Measurements from ENCODE around the gene COASY.
"Not testable (repeated sequence)": the region's sequence is repeated elsewhere in the genome, so short reads cannot be mapped to it uniquely, and the experiment has no call there.

The COASY gene

DNA sequence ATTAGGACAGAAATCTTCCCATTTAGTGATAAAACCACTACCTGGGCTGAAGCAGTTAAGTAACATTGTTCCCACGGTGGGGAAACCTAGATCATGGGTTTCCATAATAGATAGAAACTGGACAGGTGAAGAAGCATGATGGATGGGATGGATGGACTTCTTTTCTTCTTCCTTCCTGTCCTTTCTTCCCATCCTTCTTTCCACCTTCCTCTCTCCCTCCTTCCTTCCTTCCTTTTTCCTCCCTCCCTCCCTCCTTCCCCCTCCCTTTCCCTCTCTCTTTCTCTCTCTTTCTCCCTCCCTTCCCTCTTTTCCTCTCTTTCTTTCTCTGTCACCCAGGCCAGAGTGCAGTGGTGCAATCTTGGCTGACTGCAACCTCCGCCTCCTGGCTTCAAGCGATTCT, 12.5 kb downstream of the COASY start:
- ATAC-seq: no peak

- ATAC-seq: peak in 1 of 2 donors; percentile 1
Observed at GRCh38 chr17:42577140-42577531, 15.2 kb downstream of the COASY start.

DNA sequence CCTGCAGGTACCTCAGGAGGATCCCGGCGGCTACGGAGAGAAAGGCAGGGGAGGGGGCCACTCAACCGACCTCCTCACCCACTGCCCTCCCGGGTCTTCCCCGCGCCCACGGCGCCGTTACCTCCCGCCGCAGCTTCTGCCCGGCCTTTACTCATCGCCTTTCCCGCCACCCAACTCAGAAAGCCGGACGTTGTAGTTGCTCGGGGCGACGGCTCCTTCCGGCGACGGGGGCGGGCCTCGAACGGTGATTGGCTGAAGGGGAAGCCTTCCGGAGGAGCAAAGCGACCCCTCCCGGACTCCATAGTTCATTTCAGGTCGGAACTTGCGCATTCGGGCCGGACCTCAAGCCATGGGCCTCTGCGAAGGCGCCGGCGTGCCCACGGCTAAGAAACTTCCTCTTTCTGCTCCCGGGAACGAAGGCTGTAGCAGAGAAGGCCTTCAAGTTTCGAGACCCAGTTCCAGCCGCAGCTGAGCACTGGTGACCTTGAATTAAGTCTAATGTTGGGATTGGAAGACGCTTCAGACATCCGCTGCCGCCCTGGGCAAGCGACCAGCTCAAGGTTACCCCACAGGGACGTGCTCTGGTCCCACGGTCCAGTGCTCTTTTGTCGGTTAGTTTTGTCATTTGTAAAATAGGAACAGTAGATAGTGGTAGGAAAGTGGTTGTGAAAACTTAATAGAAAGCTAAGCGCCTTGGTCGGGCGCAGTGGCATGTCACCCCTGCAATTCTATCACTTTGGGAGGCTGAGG, 15.8 kb downstream of the COASY start, which contains the start of gene PSMC3IP:
Gene PSMC3IP, minus strand, starts transcription at position 198 of the 750 bp plus-strand sequence. Its CDS starts 43 bp downstream, at position 155.
- peak; percentile 92 to 94 for ATAC-seq

DNA sequence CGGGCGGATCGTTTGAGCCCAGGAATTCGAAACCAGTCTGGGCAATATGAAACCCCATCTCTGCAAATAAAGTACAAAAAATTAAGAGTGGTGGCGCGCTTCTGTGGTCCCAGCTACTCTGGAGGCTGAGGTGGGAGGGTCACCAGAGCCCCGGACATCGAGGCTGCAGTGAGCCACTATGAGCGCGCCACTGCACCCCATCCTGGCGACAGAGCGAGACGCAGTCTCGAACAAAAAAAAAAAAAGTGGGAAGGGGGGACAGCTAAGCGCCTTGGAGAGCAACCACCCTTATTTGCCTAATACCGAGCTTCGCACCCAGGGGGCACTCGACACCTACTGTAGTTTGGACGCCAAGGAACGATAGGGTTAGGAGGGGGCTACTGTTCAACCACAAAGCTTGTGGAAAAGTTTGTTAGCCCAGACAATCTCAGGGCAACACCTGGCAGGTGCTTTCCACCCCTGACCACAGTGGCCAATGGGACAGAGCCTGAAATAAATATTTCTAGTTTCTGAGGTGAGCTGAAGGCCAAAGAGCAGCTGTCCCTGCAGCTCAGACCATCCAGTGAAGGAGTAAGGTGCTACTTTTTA, 16.4 kb downstream of the COASY start:
- ATAC-seq: peak; percentile 54

DNA sequence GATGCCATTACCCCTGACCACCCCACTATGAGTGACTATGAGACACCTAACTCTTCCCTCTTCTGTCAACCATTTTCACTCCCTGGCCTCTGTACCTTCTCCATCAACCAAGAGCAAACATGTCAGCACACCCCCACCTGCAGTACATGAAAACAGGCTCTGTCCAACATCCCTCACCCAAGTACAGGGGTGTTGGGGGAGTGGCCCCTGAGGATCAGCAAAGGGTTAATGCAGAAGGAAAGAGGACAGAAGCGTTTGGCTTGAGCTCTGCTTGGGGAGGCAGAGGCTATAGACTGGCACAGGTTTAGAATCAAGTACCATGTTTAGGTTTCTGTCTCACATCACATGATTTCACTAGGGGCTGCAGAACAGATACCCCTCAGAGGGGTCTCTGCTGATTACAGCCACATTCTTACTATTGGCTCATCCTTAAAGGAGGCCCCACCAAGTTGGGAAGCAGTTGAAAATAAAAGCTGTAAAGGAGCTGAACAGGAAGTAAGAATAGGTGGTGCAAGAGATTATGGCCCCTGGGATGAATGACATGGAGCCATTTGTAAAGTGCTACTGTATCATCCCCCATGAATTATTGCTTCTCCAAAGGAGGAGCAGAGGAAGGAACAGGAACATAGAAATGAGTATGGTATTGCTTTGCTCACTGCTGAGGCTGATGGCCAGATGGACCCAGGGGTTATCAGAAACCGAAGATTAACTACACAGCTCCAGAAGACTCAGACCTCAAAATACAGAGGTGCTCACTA, 18.0 kb downstream of the COASY start:
- ATAC-seq: no peak

DNA sequence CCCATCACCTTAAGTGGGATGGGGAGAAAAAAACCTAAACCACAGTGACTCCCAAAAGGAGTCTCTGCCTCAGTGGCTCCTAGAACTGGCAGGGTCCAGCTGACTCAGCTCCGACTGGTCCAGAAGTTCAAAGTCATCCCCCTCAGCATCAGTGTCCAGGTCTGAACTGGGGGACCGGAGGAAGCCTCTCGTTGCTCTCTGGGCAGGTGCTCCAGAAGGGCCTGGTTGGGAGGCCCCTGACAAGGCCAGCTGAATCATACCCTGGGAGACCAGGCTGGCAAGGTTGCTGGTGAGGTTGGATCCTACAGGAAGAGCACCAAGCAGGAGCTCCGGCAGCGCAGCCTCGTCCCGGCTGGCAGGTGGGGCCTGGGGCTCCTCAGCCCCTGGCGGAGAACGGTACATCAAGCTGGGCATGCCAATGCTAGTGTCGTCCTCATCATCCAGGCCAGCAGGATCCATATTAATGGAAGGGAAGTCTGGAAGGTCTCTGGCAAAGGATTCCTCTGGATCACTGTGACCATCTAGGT, 19.9 kb downstream of the COASY start:
- ATAC-seq: no peak

DNA sequence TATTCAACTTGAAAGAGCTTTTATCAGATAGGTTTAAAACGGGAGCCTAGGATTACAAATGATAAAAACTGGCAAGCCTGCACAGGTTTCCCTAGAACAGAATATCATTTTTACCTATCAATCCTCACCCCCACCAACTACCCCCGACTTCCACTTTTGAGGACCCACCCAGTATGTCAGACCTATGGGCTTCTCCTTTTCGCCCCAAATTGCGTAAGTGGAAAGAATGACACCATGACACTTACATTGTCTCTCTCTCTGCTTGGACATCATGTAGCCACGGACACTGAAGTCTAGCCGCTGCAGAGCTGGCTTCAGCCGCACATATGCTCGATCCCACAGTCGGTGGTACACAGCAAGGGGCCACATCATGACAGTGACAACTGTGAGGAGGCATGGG, 22.9 kb downstream of the COASY start:
- ATAC-seq: no peak

DNA sequence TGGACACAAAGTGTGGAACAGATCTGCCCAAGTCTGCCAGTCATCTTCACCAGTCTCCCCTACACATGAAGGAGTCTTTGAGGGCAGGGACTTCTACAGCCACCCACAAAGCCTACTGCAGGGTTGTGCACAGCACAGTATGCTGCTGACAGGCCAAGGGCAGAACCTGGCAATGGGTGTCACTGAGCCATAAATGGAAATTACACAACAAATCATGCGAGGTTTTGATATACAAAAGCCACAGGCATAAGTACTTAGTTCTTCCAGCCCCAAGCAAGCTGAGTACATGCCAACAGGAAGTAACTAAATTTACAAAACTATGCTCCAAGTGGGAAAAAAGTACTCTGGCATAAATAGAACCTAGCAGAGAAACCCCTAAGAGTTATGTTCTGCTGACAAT, 23.4 kb downstream of the COASY start:
- no peak for ATAC-seq

- ATAC-seq: no peak
Observed at GRCh38 chr17:42586514-42587230, 24.7 kb downstream of the COASY start.

DNA sequence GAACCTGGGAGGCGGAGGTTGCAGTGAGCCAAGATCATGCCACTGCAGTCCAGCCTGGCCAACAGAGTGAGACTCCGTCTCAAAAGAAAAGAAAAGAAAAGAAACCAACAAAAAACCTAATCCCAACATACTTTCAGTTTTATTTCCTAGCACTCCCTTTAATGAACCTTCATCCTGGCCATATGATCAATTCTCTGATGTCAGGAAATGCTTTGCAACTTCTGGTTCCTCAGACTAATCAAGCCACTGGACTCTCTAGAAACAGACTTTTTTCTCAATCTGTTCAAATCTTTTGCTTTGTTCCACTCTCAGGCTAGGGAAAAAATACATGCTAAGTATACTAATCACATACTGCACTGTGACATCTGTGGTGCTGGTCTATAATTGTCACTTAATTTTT, 28.9 kb downstream of the COASY start:
- ATAC-seq: no peak

- ATAC-seq: no peak
Observed at GRCh38 chr17:42591411-42591810, 29.5 kb downstream of the COASY start.

GRCh38 chr17:42596386-42596785, 34.4 kb downstream of the COASY start:
- no peak for ATAC-seq

DNA sequence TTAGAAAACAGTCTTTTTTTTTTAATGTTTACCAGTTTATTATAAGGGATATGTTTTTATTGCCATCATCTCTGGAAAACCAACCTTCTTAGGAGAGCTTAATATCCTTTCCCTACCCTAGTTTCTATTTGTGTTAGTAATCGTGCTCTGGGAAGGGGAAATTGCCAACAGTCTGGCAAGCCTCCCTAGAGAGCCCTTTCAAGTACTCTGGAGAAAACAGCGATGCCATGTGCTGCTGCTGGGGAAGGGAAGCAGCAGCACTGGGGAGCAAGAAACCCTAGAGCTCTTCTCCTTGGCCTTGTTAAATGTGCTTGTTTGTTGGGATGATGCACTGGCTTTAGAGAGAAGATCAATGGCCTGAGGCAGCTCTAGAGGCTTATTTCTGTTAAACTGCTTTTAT, 37.0 kb downstream of the COASY start:
- no peak for ATAC-seq

DNA sequence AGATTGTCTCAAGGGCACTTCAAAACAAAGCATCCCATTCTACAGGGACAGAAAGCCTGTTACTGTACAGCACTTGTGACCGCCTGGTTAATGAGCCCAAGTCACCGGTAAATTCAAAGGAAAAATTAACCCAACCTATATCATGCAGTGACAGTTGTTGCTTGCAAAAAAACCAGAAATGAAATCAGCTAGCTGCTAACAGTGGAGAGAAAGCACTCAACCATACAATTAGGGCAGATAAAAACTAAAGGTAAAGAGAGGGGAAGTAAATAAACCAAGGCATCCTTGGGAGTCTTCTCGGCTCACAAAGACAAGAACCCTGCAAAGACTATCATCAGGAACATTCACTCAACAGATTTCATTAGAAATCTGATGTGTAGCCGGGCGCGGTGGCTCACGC, 41.4 kb downstream of the COASY start:
- no peak for ATAC-seq

GRCh38 chr17:42607769-42608168, 45.8 kb downstream of the COASY start:
- no peak for ATAC-seq

- ATAC-seq: peak; percentile 52 to 55
Observed at GRCh38 chr17:42608305-42609181, 46.6 kb downstream of the COASY start.

GRCh38 chr17:42609182-42609813, 47.4 kb downstream of the COASY start, which contains the start of the genes RETREG3 and TUBG1:
TSS of gene RETREG3 (minus strand) at chr17:42609374. CDS start at chr17:42609324, 50 bp downstream.
TSS of gene TUBG1 (plus strand) at chr17:42609683. CDS start at chr17:42609738, 55 bp downstream.
- peak; percentile 91 to 93 for ATAC-seq

GRCh38 chr17:42609814-42610801, 48.2 kb downstream of the COASY start:
- not testable (repeated sequence) for ATAC-seq

DNA sequence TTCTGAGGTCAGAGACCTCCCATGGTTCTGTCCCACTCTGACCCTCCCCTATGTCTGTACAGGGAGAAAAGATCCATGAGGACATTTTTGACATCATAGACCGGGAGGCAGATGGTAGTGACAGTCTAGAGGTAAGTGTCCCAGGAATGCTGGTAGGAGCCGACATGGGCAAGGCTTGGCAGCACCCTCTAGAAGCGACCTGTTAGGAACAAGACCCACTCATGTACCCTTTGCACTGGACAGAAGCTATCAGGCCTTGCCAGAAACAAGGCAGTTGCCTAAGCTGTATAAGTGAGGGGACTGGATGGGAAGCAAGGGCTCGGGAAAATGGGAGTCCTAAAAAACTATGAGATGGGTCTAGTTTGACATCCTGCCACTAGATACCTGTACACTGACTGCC, 50.1 kb downstream of the COASY start:
- ATAC-seq: no peak
